RKO (cell line): ENCODE measurements around the gene MRGPRE.

Experiments used
- DNase-seq: peaks from one replicate; pipeline ENCODE4 v3.0.0-alpha.2; 2016; ENCODE audit warnings: low spot score

Gene MRGPRE

GRCh38 chr11:3226846-3227567 lies 5.2 kb downstream of the MRGPRE start:
- no peak for DNase-seq

- DNase-seq: no peak
Observed at GRCh38 chr11:3225826-3226750, 6.1 kb downstream of the MRGPRE start.

GRCh38 chr11:3225159-3225758 lies 7.0 kb downstream of the MRGPRE start:
- DNase-seq: no peak

- DNase-seq: no peak
Observed at GRCh38 chr11:3224401-3225057, 7.7 kb downstream of the MRGPRE start.

GRCh38 chr11:3223932-3224381 lies 8.3 kb downstream of the MRGPRE start:
- no peak for DNase-seq

GRCh38 chr11:3222941-3223915 lies 9.0 kb downstream of the MRGPRE start:
- DNase-seq: no peak

- DNase-seq: no peak
Observed at GRCh38 chr11:3222003-3222855, 10.0 kb downstream of the MRGPRE start.

GRCh38 chr11:3221408-3222002 lies 10.7 kb downstream of the MRGPRE start:
- DNase-seq: no peak

GRCh38 chr11:3220521-3221407 lies 11.5 kb downstream of the MRGPRE start:
- no peak for DNase-seq

- no peak for DNase-seq
Observed at GRCh38 chr11:3220101-3220500, 12.1 kb downstream of the MRGPRE start.

GRCh38 chr11:3219281-3219892 lies 12.8 kb downstream of the MRGPRE start:
- DNase-seq: no peak

- no peak for DNase-seq
Observed at GRCh38 chr11:3218483-3219280, 13.5 kb downstream of the MRGPRE start, which contains the start of gene MRGPRG. MRGPRG (minus strand) TSS chr11:3218813; CDS start chr11:3218813, 0 bp downstream.

- DNase-seq: no peak
Observed at GRCh38 chr11:3217818-3218482, 14.3 kb downstream of the MRGPRE start.

GRCh38 chr11:3216027-3216525 lies 16.1 kb downstream of the MRGPRE start:
- DNase-seq: no peak

- DNase-seq: no peak
Observed at GRCh38 chr11:3215346-3216026, 16.7 kb downstream of the MRGPRE start.

- DNase-seq: no peak
Observed at GRCh38 chr11:3214420-3214699, 17.9 kb downstream of the MRGPRE start.
